ENCODE results near the gene IGF2BP1.

- TF ChIP-seq CTCF (conservative IDR thresholded peaks at IDR 0.05 in 1 of 2, IDR thresholded peaks at IDR 0.05 in 1 of 2; ENCODE audit: low read depth in 1 of 2, low read length in 2 of 2) (no peak), EZH2 (IDR thresholded peaks at IDR 0.05; ENCODE audit: low read length, missing control alignments) (no peak)
Observed at GRCh38 chr17:49029801-49030200, 32.6 kb downstream of the IGF2BP1 start.
